ENCODE measurements around the gene HEY2.
"Not testable (repeated sequence)": the region's sequence is repeated elsewhere in the genome, so short reads cannot be mapped to it uniquely, and the experiment has no call there.

Gene HEY2

DNA sequence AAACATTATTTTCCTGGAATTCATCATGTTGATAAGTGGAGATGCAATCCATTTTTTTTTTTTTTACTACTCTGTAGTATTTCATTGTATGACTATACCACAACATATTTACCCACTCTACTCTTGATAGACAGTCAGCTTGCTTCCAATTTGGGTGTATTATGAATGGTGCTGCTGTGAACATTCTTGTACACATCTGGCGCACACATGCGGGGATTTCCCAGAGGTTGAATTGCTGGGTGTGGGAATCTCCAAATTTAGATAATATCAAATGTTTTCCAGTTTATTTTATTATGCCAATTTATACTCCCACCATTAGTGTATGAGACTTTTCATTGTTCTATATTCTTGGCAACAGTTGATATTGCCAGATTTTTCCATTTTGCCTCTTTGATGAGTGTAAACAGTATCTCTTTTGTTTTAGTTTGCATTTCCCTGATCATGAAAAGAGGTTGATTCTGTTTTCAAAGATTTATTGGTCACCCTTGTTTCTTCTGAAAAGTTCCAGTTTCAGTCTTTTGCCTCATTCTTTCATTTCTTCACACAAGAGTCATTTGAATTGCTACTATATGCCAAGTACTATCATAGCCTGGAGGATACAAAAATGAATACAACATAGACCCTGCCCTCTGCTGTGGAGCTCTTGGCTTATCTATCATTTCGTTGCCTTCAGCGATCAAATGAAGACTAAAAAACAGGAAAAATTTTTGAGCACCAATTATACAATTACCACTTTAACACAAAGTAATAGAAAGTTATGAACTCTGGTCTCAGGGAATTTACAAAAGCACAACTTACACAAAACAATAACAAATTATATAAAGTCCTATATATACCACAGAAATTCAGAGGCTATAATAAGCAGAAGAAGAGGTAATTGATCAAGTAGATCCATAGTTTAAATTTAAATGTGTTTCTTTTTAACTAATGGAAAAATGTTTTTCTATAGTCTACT is 24.2 kb downstream of the HEY2 start:
- DNase-seq = no peak

DNA sequence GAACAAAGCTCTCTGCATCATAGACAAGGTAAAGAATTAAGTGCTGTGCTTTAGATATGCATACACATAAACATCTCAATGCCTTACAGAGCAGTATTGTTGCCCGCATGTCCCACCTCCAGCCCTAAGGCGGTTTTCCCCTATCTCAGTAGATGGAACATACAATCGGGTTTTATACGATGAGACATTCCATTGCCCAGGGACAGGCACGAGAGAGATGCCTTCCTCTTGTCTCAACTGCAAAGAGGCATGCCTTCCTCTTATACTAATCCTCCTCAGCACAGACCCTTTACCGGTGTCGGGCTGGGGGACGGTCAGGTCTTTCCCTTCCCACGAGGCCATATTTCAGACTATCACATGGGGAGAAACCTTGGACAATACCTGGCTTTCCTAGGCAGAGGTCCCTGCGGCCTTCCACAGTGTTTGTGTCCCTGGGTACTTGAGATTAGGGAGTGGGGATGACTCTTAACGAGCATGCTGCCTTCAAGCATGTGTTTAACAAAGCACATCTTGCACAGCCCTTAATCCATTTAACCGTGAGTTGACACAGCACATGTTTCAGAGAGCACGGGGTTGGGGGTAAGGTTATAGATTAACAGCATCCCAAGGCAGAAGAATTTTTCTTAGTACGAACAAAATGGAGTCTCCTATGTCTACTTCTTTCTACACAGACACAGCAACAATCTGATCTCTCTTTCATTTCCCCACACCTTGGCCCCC is 26.8 kb downstream of the HEY2 start:
- not testable (repeated sequence) for DNase-seq

DNA sequence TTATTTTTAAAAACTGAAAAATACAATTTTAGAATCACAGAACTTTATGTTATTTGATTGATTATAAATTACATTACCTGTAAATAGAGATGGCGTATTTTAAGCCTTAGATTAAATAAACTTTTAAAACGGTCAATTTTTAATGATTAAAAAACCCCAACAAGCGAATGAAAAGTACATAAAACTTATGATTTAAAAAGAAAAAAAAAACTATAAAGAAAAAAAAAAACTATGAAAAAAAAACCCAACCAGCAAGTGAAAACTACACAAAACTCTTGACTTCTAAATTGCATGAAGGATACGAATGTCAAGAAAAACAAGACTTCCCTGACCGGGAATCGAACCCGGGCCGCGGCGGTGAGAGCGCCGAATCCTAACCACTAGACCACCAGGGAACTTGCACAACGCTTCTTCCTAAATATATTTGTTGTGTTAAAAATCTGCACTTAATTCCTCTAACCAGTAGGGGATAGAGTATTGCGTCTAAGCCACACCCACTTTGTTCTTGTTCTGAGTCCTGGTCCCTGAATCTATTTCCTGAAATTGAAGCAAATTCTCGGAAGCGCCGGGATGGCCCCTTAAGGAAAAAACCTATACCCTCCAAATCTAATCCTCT is 30.6 kb downstream of the HEY2 start:
- DNase-seq = peak; percentile 100

- peak; percentile 99 for DNase-seq
Observed at GRCh38 chr6:125780540-125781313, 31.3 kb downstream of the HEY2 start.

DNA sequence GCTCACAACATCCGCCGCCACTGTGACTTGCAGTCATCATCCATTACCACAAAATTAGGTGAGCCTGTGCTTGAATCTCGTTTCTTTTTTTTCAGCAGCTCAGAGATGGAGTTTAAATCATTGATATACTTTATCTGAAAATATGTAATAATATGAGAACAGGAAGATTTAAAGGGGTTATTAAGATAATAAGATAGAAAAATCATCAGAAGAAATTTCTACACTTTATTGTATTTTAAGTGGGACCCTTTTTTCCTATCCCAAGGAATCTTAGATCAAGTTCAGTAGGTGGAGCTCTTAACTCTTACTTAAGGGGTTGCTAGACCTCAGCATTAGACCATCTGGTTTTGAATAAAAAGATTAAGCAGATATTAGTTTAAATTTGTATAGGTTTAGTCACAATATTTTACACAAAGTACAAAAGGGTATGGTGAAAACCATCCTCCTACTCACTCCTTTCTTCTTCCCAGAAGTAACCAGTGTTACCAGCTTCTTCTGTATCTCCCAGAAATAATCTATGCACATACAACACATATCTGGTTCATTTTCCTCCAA is 32.0 kb downstream of the HEY2 start:
- DNase-seq = peak; percentile 72

DNA sequence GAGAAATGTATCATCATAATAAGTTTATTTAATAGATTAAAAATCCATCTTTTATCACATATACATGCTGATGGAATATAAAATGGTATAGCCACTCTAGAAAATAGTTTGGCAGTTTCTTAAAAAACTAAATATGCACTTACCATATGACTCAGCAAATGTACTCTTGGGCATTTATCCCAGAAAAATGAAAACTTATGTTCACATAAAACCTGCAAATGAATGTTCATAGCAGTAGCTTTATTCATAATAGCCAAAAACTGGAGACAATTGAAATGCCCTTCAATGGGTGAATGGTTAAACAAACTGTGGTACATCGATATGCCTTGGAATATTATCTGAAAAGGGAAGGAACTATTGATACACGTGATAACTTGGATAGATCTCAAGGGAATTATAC is 34.9 kb downstream of the HEY2 start:
- DNase-seq = no peak

- no peak for DNase-seq
Observed at GRCh38 chr6:125787791-125788190, 38.4 kb downstream of the HEY2 start.

DNA sequence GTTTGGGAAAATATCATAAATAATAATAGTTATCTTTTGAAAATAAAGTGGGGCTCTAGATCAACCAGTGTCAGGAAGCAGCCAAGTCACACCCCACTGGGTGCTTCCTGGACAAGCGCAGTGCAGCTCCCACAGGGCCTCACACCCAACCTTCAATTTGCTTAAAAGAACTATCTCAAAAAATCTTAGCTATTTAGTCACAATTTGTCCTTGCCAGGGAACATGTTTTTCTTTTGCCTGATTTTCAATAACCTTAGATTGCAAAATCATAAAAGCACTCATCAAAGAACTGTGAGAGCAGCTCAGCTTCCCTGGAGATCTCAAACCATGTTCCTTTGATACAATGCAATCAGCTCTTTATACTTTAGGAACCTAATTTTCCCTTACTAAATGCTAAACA is 39.7 kb downstream of the HEY2 start:
- DNase-seq = no peak

GRCh38 chr6:125789576-125790357 is 40.3 kb downstream of the HEY2 start:
- peak; percentile 92 for DNase-seq

- peak; percentile 87 for DNase-seq
Observed at GRCh38 chr6:125790358-125791150, 41.1 kb downstream of the HEY2 start, which contains the start of gene NCOA7. Gene NCOA7, plus strand, starts transcription at chr6:125790960. Its CDS starts 24,395 bp downstream, at chr6:125815355.

DNA sequence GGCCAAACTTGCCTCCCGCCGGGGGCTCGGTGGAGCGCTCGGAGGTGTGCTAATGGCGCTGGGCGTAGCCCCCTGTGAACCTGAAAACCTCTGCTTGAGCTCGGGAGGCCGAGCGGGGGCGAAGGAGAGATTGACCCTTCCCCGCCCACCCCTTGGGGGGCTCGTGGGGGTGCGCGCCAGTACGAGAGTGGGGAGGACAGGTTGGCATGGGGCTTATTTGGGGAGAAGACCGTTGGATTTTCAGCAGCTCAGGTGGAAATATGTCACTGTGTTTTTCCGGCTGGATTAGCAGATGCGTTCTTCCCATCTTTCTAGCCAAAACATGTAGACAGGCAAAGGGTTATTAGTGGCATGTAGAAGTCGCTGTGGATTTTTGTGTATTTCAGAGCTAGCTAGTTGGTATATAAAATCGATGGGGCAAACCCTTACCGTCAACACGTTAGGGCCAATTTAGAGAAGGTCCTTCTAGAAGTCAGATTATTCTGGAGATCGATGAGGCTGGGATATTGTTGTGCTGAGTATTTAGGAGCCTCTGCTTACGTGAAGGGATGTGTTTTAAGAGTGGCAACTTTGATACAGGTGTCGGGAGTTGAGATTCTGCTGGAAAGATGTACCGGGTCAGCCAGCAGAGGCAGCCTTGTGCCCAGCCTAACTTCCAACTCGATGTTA is 41.9 kb downstream of the HEY2 start:
- DNase-seq = peak; percentile 97

- DNase-seq = no peak
Observed at GRCh38 chr6:125791820-125792165, 42.4 kb downstream of the HEY2 start.

DNA sequence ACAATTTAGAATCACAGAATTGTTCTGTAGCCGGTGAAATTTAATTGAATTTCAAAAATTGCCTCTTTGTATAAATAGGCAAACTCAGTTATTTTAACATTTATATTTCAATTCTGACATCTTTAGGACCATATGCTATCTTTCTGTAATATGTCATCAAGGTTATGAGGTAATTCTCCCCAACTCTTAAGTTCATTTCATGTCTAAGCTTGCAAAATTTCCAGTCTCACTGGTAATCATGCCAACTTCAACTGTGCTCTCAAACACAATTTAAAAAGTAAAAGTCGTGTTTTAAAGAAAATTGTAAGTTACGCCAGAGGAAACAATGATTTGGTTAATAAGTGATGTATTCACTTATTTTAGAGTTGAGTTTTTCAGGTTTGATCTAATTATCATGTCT is 42.7 kb downstream of the HEY2 start:
- no peak for DNase-seq

- DNase-seq = no peak
Observed at GRCh38 chr6:125792680-125793079, 43.2 kb downstream of the HEY2 start.

DNA sequence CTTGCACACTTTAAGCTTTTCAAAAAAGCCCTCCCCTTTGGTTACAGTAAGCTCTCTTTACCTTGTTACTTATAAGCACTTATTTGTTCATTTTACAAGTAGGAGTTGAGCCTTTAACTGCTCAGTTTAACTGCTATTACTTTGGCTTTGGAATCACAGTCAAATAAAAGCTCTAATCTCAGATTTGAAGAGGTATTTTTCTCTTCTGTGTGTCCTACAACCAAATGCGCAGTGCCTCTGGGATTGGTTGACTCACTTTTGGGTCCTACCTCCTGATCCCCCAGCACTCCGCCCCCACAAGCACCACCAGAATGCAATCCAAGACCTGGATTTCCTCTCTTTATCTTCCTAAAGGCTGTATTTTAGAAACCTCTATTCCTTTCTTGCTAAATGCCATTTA is 43.8 kb downstream of the HEY2 start:
- no peak for DNase-seq

GRCh38 chr6:125793863-125794262 is 44.4 kb downstream of the HEY2 start:
- no peak for DNase-seq

DNA sequence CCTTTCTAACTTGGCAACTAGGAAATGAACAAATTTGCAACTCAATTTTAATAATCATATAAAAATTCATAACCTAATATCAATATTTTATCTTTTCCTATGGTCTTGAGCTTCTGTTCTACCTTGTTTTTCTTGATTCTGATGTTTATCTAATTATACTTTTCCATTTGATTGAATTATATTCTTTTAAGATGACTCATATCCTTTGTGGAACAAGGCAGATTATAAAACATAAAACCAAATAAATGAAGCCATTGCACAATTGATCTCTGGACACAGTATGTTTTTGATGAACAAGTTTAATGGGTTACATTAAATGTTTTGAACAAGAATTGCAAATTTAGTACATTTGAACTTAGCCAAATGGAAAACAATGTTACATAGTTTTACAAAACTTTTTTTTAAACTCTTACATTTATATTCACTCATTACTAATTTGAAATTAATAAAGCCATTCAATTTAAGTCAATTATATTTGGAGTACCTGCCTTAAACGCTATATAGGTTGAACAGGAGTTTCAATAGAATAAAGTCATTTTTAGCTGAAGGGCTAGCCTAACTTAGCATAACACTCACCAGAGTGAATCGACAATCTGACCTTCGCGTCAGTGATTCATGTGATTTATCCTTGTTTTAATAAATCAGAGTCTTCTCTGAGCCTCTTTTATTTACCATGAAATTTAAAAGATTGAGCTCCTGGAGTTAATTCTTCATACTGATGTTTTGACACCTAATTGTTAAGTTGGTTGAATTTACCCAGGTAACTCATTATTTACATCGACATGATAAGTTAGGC is 45.1 kb downstream of the HEY2 start:
- no peak for DNase-seq

- no peak for DNase-seq
Observed at GRCh38 chr6:125795301-125795700, 45.9 kb downstream of the HEY2 start.
